Psoas muscle (tissue), 8 donors: Measurements from ENCODE around the gene AGMO. TPM values are rescaled to one million over a fixed set of nuclear protein-coding genes. Genes with fewer than 3 reads are reported as not detected.
A peak's percentile ranks its signal among the peaks of the same experiment; 100 is the strongest.

ENCODE experiments used
- ATAC-seq, 4 donors: fragments of 200-7000 bp; cut with Tn5 transposase; one replicate each; pipeline ENCODE4 v1.9.1; 2020; ENCODE audit warnings: moderate library complexity in 3 of 4, mild to moderate bottlenecking in 2 of 4
- DNase-seq, 2 donors: peaks; one replicate each; pipeline ENCODE4 v3.0.0-alpha.2; 2020
- H3K27ac ChIP-seq: fragments of 200-600 bp; one replicate; pipeline ENCODE4 v1.8.0; 2022
- H3K27me3 ChIP-seq, 3 donors: fragments of 200-600 bp in 1 of 3; one replicate each; pipeline versions ENCODE4 v1.6.1 to v1.8.0; 2013 to 2022; ENCODE audit warnings: low read length in 2 of 3, mild to moderate bottlenecking in 2 of 3, moderate library complexity in 1 of 3; ENCODE audit not compliant: insufficient read depth in 3 of 3
- H3K36me3 ChIP-seq, 2 donors: fragments of 200-600 bp in 1 of 2; one replicate each; pipeline versions ENCODE4 v1.6.1 to v1.8.0; 2013 to 2022; ENCODE audit warnings: low read depth in 1 of 2, mild to moderate bottlenecking in 1 of 2, moderate library complexity in 1 of 2; ENCODE audit not compliant: insufficient read depth in 1 of 2
- H3K4me1 ChIP-seq: fragments of 200-600 bp; one replicate; pipeline ENCODE4 v1.8.0; 2022
- H3K4me3 ChIP-seq: fragments of 200-600 bp; one replicate; pipeline ENCODE4 v1.8.0; 2022; ENCODE audit warnings: mild to moderate bottlenecking
- H3K9me3 ChIP-seq: fragments of 200-600 bp; one replicate; pipeline ENCODE4 v1.8.0; 2022
- WGBS, 3 donors: extraction: QIAGEN DNeasy Blood & Tissue Kit; methylation state at CpG; one replicate each; pipeline versions ENCODE4 v1.1.6 to v1.1.7; 2013; 5-methylcytosine and 5-hydroxymethylcytosine counted together
- intact Hi-C, 2 donors: fragments of 100-400 bp; cut with DNase I; formaldehyde crosslinking; loops; one replicate each; pipeline versions ENCODE4 v1.11.0 to v1.14.2; 2022
- polyA plus RNA-seq, 3 donors: library from polyadenylated mRNA; stranded (reverse); fragments of 200-250 nt; gene quantifications; one replicate each; pipeline ENCODE4 v1.2.3, GENCODE V29; 2013
- total RNA-seq, 4 donors: library from RNA; stranded (reverse); fragmentation: NEBNext Ultra II Directional in 2 of 4; extraction: Animal tissue kit (Norgen Biotek cat#: 25700) in 2 of 4; gene quantifications; one replicate each; pipeline versions ENCODE4 v1.2.1 to v1.2.4, GENCODE V29; 2021 to 2023
- TF ChIP-seq, protein P1 (sequence below): fragments of 200-600 bp; IDR thresholded peaks from one replicate; pipeline ENCODE4 v1.8.0; 2022; ENCODE audit warnings: antibody characterized with exemption
- donor health status: healthy with polysubstance abuse.
- donor health status: DM: no; HTN: no; CAD: no; lungs with moderate emphysema.
- donor health status: Bipolar disorder and iron deficiency.
- donor health status: healthy.
- donor health status: DM: yes; HTN: yes; CAD: no.
- donor health status: DM: no; HTN: no; CAD: no.
- donor health status: DM: no; HTN: no; CAD: no.
- donor health status: DM: yes; HTN: yes; CAD: no.

AGMO gene
- total and polyA plus RNA-seq, 7 donors = 0.13 to 0.54 (median 0.36) TPM; not detected in 1

DNA sequence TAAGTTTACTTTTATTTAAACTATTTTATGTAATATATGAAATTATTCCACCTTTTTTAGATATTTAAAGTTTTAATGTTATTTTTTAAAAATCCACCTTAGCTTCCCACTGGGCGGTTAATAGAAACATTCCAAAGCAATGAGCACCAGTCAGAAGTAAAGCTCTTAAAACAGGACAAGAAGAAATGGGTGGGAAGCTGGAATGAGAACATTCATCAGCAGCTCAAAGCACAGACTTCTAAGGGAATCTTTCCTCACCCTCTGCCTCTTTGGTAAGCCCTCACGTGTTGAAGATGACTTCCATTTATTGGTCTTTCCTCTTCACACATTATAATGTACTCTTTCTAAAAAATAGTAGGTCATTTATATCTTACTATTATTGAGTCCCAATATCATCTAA lies 3.1 kb downstream of the AGMO start:
- H3K4me1 ChIP-seq = no peaks in the 10 kb centered on the region
- H3K36me3 ChIP-seq = no peaks in the 10 kb centered on the region
- intact Hi-C loops = loop anchor here in 1 of 2 donors (5.0 kb wide), 1 partner anchor 129 kb away; the partner anchor contains the start of gene MEOX2
- ATAC-seq (no peak), DNase-seq (no peak)
- TF ChIP-seq, protein P1, sequence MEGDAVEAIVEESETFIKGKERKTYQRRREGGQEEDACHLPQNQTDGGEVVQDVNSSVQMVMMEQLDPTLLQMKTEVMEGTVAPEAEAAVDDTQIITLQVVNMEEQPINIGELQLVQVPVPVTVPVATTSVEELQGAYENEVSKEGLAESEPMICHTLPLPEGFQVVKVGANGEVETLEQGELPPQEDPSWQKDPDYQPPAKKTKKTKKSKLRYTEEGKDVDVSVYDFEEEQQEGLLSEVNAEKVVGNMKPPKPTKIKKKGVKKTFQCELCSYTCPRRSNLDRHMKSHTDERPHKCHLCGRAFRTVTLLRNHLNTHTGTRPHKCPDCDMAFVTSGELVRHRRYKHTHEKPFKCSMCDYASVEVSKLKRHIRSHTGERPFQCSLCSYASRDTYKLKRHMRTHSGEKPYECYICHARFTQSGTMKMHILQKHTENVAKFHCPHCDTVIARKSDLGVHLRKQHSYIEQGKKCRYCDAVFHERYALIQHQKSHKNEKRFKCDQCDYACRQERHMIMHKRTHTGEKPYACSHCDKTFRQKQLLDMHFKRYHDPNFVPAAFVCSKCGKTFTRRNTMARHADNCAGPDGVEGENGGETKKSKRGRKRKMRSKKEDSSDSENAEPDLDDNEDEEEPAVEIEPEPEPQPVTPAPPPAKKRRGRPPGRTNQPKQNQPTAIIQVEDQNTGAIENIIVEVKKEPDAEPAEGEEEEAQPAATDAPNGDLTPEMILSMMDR = no peak
- H3K27ac ChIP-seq = no peak overlapping the region
- no peaks in the 10 kb centered on the region for H3K9me3 ChIP-seq
- H3K4me3 ChIP-seq = no peak overlapping the region
- no peaks in the 10 kb centered on the region for H3K27me3 ChIP-seq
- 68 to 77% (median 74%) methylated on average over 2 of the region's 2 CpGs for WGBS, 3 donors

GRCh38 chr7:15557686-15558085 lies 4.1 kb downstream of the AGMO start:
- H3K27me3 ChIP-seq = no peaks in the 10 kb centered on the region
- intact Hi-C loops = loop anchor here in 1 of 2 donors (5.0 kb wide), 1 partner anchor 130 kb away; the partner anchor contains the start of gene MEOX2
- peak overlapping the region; percentile 47 for H3K4me3 ChIP-seq
- ATAC-seq = no peak
- DNase-seq = no peak
- H3K27ac ChIP-seq = peak overlapping the region; percentile 42
- H3K4me1 ChIP-seq = no peaks in the 10 kb centered on the region
- no peaks in the 10 kb centered on the region for H3K9me3 ChIP-seq
- TF ChIP-seq, protein P1 = no peak
- H3K36me3 ChIP-seq = no peaks in the 10 kb centered on the region

DNA sequence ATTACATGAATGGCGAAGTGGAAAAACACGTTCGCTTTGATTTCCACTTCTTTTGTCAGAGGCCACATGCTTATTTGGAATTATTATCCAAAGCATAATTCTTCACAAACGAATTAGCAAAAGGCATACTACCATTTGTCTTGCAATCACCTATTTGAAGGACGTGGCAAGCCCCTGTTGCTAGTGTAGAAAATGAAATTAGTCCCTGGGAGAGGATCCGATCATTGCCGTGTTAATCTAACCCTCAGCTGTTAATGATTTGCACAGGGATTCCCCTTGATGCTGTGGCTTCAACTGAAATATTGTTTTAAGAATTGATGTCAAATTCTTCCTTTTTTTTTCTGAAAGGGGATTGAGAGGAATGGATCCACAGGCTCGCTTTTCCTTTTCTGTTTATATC lies 4.6 kb downstream of the AGMO start:
- DNase-seq (no peak), ATAC-seq (no peak)
- H3K36me3 ChIP-seq = no peaks in the 10 kb centered on the region
- H3K27ac ChIP-seq = peak overlapping the region; percentile 42
- TF ChIP-seq, protein P1 = no peak
- H3K9me3 ChIP-seq = no peaks in the 10 kb centered on the region
- H3K27me3 ChIP-seq = no peaks in the 10 kb centered on the region
- whole genome bisulfite sequencing, 3 donors = 36 to 38% (median 38%) methylated on average over 8 of the region's 8 CpGs
- no peaks in the 10 kb centered on the region for H3K4me1 ChIP-seq
- H3K4me3 ChIP-seq = peak overlapping the region; percentile 47
- intact Hi-C loops = loop anchor here in 1 of 2 donors (5.0 kb wide), 1 partner anchor 130 kb away; the partner anchor contains the start of gene MEOX2

DNA sequence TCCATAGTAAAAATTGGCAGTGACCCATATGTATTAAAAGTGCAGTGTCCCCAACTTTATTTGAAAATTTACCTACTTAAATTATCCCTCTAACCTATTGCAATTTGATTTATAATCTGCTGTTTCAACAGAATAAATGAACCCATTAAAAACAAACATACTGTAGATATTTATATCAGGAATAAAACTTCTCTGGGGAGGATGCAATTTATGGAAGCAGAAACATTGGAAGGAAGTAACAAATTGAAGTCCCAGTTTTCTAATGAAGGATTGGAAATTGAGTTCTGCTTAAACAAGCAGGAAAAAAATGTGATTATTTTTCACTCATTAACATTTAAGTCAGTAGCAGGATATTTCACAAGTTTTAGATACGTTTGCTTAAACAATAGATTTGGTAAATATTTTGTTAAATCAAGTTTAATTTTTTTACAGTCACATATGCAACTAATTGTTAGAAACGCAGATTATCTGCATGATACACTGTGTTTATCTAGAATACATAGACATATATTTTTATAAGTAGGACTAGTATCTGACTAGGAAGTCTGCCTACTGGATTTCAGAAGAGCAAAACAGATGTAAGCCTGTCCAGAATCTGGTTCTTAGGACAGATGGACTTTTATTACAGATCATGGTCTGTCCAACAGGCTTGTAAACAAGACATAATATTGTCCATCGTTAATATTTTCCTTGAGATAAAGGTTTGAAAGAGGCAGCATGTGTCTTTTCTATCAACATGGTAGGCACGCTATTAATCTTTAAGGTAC lies 5.3 kb downstream of the AGMO start:
- intact Hi-C loops = loop anchor here in 1 of 2 donors (5.0 kb wide), 1 partner anchor 131 kb away; the partner anchor contains the start of gene MEOX2
- peak overlapping the region; percentile 47 for H3K4me3 ChIP-seq
- H3K9me3 ChIP-seq = no peaks in the 10 kb centered on the region
- H3K36me3 ChIP-seq = no peaks in the 10 kb centered on the region
- DNase-seq (no peak), ATAC-seq (no peak)
- WGBS, 3 donors = 55 to 67% (median 62%) methylated on average over 4 of the region's 4 CpGs
- no peaks in the 10 kb centered on the region for H3K27me3 ChIP-seq
- TF ChIP-seq, protein P1 = no peak
- peak overlapping the region; percentile 42 for H3K27ac ChIP-seq
- no peaks in the 10 kb centered on the region for H3K4me1 ChIP-seq
